ENCODE measurements around the gene KRTAP5-8. TPM values are rescaled to one million over a fixed set of nuclear protein-coding genes. Genes with fewer than 3 reads are reported as not detected.
"Not testable (repeated sequence)": the region's sequence is repeated elsewhere in the genome, so short reads cannot be mapped to it uniquely, and the experiment has no call there.

Gene KRTAP5-8
- total RNA-seq, 6 experiments from 2014 or later: 0.24 TPM; not detected in 5

DNA sequence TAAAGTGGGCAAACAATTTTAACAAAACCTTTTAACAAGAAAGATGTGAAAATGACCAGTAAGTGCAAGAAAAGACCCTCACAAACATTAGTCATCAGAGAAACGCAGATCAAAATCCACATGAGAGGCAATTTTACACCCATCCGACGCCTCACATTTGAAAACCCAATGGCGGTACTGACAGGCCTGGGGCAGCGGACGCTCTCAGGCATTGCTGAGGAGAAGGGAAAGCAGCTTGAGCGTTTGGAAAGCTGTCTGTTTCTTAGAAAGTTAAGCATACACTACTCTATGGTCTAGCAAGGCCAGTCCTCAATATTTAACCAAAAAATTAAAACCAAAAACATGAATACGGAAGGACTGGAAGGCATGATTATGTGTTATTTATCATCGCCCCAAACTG lies 2.0 kb upstream of the KRTAP5-8 start:
- H3K4me1 ChIP-seq: peaks cover 0 to 20% (median 10%) of the 10 kb centered on the region in 4 donors
- no peaks in the 10 kb centered on the region for H3K27me3 ChIP-seq
- no peak for DNase-seq
- TF ChIP-seq, protein P1, sequence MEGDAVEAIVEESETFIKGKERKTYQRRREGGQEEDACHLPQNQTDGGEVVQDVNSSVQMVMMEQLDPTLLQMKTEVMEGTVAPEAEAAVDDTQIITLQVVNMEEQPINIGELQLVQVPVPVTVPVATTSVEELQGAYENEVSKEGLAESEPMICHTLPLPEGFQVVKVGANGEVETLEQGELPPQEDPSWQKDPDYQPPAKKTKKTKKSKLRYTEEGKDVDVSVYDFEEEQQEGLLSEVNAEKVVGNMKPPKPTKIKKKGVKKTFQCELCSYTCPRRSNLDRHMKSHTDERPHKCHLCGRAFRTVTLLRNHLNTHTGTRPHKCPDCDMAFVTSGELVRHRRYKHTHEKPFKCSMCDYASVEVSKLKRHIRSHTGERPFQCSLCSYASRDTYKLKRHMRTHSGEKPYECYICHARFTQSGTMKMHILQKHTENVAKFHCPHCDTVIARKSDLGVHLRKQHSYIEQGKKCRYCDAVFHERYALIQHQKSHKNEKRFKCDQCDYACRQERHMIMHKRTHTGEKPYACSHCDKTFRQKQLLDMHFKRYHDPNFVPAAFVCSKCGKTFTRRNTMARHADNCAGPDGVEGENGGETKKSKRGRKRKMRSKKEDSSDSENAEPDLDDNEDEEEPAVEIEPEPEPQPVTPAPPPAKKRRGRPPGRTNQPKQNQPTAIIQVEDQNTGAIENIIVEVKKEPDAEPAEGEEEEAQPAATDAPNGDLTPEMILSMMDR (IDR thresholded peaks at IDR 0.05): no peak
- TF ChIP-seq POLR2A (IDR thresholded peaks at IDR 0.05): no peak
- no peaks in the 10 kb centered on the region for H3K36me3 ChIP-seq
- H3K4me3 ChIP-seq: no peak overlapping the region
- 80% methylated on average over 8 of the region's 9 CpGs for WGBS (ENCODE audit: insufficient coverage, low coverage, low lambda C conversion rate, missing lambda C conversion rate)
- peak overlapping the region in 2 of 3 donors; percentile 81 to 92 for H3K27ac ChIP-seq
- intact Hi-C loops (cut with DNase I): no loop called here
- H3K9me3 ChIP-seq: no peaks in the 10 kb centered on the region
- ATAC-seq: no peak

DNA sequence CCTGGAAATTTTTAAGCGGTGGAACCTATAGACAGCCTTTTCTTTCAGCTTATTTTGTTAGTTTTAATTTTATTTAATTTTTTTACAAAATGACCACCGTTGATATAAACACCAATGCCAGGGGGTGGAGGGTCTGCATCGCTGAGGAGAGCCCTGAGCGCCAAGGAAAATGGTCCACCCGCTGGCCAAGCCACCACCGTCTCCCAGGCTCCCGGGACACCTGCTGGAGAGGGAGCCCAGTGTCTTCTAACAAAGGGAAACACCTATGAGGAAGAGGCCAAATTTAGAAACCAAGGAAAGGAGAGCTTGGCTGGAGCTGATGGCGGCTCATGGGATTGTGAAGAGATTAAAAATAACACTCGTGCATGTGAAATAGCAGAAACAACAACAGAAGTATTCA lies 288 bp upstream of the KRTAP5-8 start:
- TF ChIP-seq POLR2A (IDR thresholded peaks at IDR 0.05): no peak
- no peak overlapping the region for H3K4me3 ChIP-seq
- intact Hi-C loops (cut with DNase I): no loop called here
- H3K36me3 ChIP-seq: no peaks in the 10 kb centered on the region
- 85% methylated on average over 9 of the region's 9 CpGs for WGBS (ENCODE audit: insufficient coverage, low coverage, low lambda C conversion rate, missing lambda C conversion rate)
- peaks cover 0 to 20% (median 10%) of the 10 kb centered on the region in 4 donors for H3K4me1 ChIP-seq
- H3K27ac ChIP-seq: no peak overlapping the region
- no peaks in the 10 kb centered on the region for H3K9me3 ChIP-seq
- ATAC-seq (no peak), DNase-seq (no peak)
- no peaks in the 10 kb centered on the region for H3K27me3 ChIP-seq

DNA sequence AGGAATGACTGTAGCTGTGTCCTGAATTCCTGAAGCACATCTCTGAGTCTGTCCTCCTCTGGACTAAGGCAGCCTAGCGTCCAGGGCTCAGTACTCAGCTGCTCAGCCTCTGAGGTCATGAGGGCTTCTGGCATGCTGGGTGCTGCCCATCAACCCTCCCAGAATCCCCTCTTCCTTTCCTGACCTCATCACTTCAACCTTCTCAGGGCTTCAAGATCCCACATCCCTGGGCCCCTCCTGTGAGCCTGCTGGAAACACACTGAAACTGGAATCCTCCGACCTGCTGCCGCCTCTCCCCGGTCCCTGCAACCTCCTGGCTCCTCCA lies 803 bp downstream of the KRTAP5-8 start:
- intact Hi-C loops (cut with DNase I): no loop called here
- TF ChIP-seq, protein P1 (IDR thresholded peaks at IDR 0.05): no peak
- TF ChIP-seq POLR2A (IDR thresholded peaks at IDR 0.05): no peak
- 94% methylated on average over 3 of the region's 4 CpGs for WGBS (ENCODE audit: insufficient coverage, low coverage, low lambda C conversion rate, missing lambda C conversion rate)
- no peak overlapping the region for H3K27ac ChIP-seq
- no peak for DNase-seq
- H3K9me3 ChIP-seq: no peaks in the 10 kb centered on the region
- ATAC-seq: peak in 1 of 4 donors; percentile 23
- H3K4me1 ChIP-seq: peaks cover 0 to 20% (median 10%) of the 10 kb centered on the region in 4 donors
- H3K36me3 ChIP-seq: no peaks in the 10 kb centered on the region
- H3K4me3 ChIP-seq: no peak overlapping the region
- no peaks in the 10 kb centered on the region for H3K27me3 ChIP-seq

DNA sequence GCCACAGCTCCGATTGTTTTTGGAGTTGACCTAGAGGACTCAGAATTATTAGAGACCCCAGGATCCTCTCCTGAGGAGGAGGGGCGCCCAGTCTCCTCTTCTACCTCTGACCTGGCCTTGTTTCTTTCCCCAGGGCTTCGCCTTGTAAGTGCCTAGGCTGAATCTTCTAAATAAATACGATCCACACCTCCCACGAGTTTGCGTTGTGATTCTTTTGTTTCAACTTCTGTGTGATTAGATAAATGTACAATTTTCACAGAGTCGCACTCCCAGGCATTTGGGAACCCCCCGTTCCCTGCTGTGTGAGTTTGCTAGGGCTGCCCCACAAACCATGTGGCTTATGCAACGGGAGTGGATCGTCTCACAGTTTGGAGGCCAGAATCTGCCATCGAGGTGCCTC lies 1.2 kb downstream of the KRTAP5-8 start:
- peaks cover 0 to 19% (median 8%) of the 10 kb centered on the region in 4 donors for H3K4me1 ChIP-seq
- intact Hi-C loops (cut with DNase I): no loop called here
- no peak for TF ChIP-seq POLR2A (IDR thresholded peaks at IDR 0.05)
- TF ChIP-seq, protein P1 (IDR thresholded peaks at IDR 0.05): no peak
- no peaks in the 10 kb centered on the region for H3K9me3 ChIP-seq
- no peak overlapping the region for H3K27ac ChIP-seq
- ATAC-seq (no peak), DNase-seq (no peak)
- no peaks in the 10 kb centered on the region for H3K27me3 ChIP-seq
- no peaks in the 10 kb centered on the region for H3K36me3 ChIP-seq
- 80% methylated on average over 11 of the region's 11 CpGs for WGBS (ENCODE audit: insufficient coverage, low coverage, low lambda C conversion rate, missing lambda C conversion rate)
- H3K4me3 ChIP-seq: no peak overlapping the region

DNA sequence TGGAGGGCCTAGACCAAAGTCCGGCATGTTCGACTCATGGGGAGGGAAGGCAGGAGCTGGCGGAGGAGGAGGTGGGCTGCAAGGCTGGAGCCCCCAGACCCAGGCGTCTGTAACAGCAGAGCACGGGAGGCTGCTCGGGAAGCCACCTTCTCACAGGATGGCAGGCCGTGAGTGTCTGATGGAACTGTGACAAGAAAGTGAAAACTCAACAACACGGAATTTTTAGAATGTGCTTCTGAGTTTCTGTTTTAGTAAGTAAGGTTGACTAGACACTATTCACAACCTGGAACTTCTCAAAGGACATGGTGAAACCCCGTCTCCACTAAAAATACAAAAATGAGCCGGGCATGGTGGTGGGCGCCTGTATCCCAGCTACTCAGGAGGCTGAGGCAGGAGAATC lies 2.1 kb downstream of the KRTAP5-8 start:
- H3K36me3 ChIP-seq; H3K27me3 ChIP-seq; DNase-seq; H3K4me1 ChIP-seq; H3K9me3 ChIP-seq; H3K27ac ChIP-seq; ATAC-seq; intact Hi-C loops (cut with DNase I); H3K4me3 ChIP-seq: not testable (repeated sequence)
- 92% methylated on average over 6 of the region's 11 CpGs for WGBS (ENCODE audit: insufficient coverage, low coverage, low lambda C conversion rate, missing lambda C conversion rate)

DNA sequence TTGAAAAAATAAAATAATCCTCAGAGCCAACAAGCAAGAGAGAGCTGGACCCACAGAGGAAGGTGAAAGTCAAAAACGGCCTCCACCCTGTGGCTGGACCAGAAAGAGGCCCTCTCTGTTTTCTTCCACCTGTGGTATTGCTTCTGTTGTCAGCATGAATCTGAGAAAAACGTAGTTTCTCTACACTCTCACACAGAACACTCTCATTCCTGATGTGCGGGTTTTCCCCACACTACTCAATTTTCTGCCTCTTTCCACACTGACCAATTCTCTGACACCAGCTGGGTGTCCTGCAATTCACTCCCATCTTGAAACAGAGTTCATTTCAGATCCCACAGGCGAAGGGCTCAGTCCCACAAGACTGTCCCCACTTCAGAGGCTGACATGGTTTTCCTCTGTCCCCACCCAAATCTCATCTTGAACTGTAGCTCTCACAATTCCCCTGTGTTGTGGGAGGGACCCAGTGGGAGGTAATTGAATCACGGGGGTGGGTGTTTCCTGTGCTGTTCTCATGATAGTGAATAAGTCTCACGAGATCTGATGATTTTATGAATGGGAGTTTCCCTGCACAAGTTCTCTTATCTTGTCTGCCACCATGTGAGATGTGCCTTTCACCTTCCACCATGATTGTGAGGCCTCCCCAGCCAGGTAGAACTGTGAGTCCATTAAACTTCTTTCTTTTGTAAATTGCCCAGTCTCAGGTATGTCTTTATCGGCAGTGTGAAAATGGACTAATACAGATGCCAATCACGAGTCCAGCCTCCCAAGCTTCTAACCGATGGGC lies 2.9 kb downstream of the KRTAP5-8 start:
- WGBS (ENCODE audit: insufficient coverage, low coverage, low lambda C conversion rate, missing lambda C conversion rate): 75% methylated on average over 7 of the region's 9 CpGs
- H3K4me1 ChIP-seq; intact Hi-C loops (cut with DNase I); H3K27me3 ChIP-seq; H3K27ac ChIP-seq; H3K9me3 ChIP-seq; ATAC-seq; H3K4me3 ChIP-seq; H3K36me3 ChIP-seq; DNase-seq: not testable (repeated sequence)

Measured in right lobe of liver (tissue), 6 donors.